ENCODE measurements around the gene MAP1S. TPM values are rescaled to one million over a fixed set of nuclear protein-coding genes. Genes with fewer than 3 reads are reported as not detected.

Gene MAP1S
- total and polyA plus RNA-seq, 11 donors = 17.1 to 47.9 (median 22.7) TPM

GRCh38 chr19:17751103-17751911, 32.0 kb downstream of the MAP1S start, which contains the start of gene FCHO1:
TSS of gene FCHO1 (plus strand) at chr19:17751477. CDS start at chr19:17755165, 3,688 bp downstream.
- WGBS, 4 donors = 55 to 86% (median 59%) methylated on average over 14 to 28 of the region's 28 CpGs
- Histone ChIP-seq H3K27ac (peak within 1 kb of the TSS in 1 of 12 donors; percentile 68), H3K9me3 (no peaks in the 10 kb centered on the region), H3K27me3 (no peaks in the 10 kb centered on the region), H3K36me3 (no peaks in the 10 kb centered on the region), H3K4me3 (peak within 1 kb of the TSS in 4 of 12 donors; percentile 6 to 54 (median 26)), H3K4me1 (peaks cover 0 to 62% (median 5%) of the 10 kb centered on the region in 12 donors)
- ATAC-seq (peak in 1 of 4 donors; percentile 10), DNase-seq (peak in 4 of 5 donors; percentile 36 to 77 (median 55))
- no peak for TF ChIP-seq POLR2A (IDR thresholded peaks at IDR 0.05)
- intact Hi-C loops (cut with DNase I) = no loop called here

- Histone ChIP-seq H3K27ac (peak overlapping the region in 1 of 12 donors; percentile 68), H3K27me3 (no peaks in the 10 kb centered on the region), H3K4me3 (peak overlapping the region in 2 of 12 donors; percentile 37 to 54), H3K36me3 (no peaks in the 10 kb centered on the region), H3K9me3 (no peaks in the 10 kb centered on the region), H3K4me1 (peaks cover 0 to 61% (median 5%) of the 10 kb centered on the region in 12 donors)
- intact Hi-C loops (cut with DNase I) = no loop called here
- 73 to 83% (median 80%) methylated on average over 2 of the region's 2 CpGs for WGBS, 4 donors
- DNase-seq = no peak
- no peak for ATAC-seq
- TF ChIP-seq CTCF (IDR thresholded peaks at IDR 0.05) (no peak), POLR2A (IDR thresholded peaks at IDR 0.05) (no peak)
Measured at GRCh38 chr19:17751912-17752273, 32.6 kb downstream of the MAP1S start.

GRCh38 chr19:17752865-17753639, 33.8 kb downstream of the MAP1S start:
- 84 to 91% (median 88%) methylated on average over 7 of the region's 7 CpGs for WGBS, 4 donors
- H3K27ac ChIP-seq = no peak overlapping the region
- intact Hi-C loops (cut with DNase I) = no loop called here
- no peak overlapping the region for H3K4me3 ChIP-seq
- H3K27me3 ChIP-seq = no peaks in the 10 kb centered on the region
- no peak for TF ChIP-seq POLR2A (IDR thresholded peaks at IDR 0.05)
- no peaks in the 10 kb centered on the region for H3K36me3 ChIP-seq
- ATAC-seq (no peak), DNase-seq (peak in 1 of 5 donors; percentile 40)
- peaks cover 0 to 53% (median 0%) of the 10 kb centered on the region in 12 donors for H3K4me1 ChIP-seq
- H3K9me3 ChIP-seq = no peaks in the 10 kb centered on the region

- DNase-seq (peak in 1 of 5 donors; percentile 56), ATAC-seq (no peak)
- H3K27ac ChIP-seq = no peak overlapping the region
- H3K36me3 ChIP-seq = no peaks in the 10 kb centered on the region
- intact Hi-C loops (cut with DNase I) = no loop called here
- 44 to 55% (median 45%) methylated on average over 9 of the region's 9 CpGs for WGBS, 4 donors
- H3K27me3 ChIP-seq = no peaks in the 10 kb centered on the region
- TF ChIP-seq POLR2A (IDR thresholded peaks at IDR 0.05) (no peak), CTCF (IDR thresholded peaks at IDR 0.05) (no peak)
- H3K9me3 ChIP-seq = no peaks in the 10 kb centered on the region
- no peak overlapping the region for H3K4me3 ChIP-seq
- peaks cover 0 to 50% (median 0%) of the 10 kb centered on the region in 12 donors for H3K4me1 ChIP-seq
Measured at GRCh38 chr19:17753976-17754375, 34.7 kb downstream of the MAP1S start.

All from heart left ventricle (tissue), 16 donors.